HEK293T (cell line): Measurements from ENCODE around the gene PITX3.

Experiments used
- CTBP1 ChIP-seq: fragments of 450-650 bp; IDR thresholded peaks from 2 replicates; pipeline ENCODE4 v1.6.1; 2016; ENCODE audit warnings: borderline replicate concordance
- FOXK2 ChIP-seq: fragments of 450-650 bp; IDR thresholded peaks from 2 replicates; pipeline ENCODE4 v1.6.1; 2016; ENCODE audit warnings: mild to moderate bottlenecking
- FOXM1 ChIP-seq: fragments of 450-650 bp; IDR thresholded peaks from 2 replicates; pipeline ENCODE4 v1.6.1; 2017; ENCODE audit warnings: mild to moderate bottlenecking, borderline replicate concordance
- L3MBTL2 ChIP-seq: fragments of 450-650 bp; conservative IDR thresholded peaks from 2 replicates; pipeline ENCODE4 v1.6.1; 2016; ENCODE audit warnings: mild to moderate bottlenecking
- LEF1 ChIP-seq: fragments of 450-650 bp; IDR thresholded peaks from 2 replicates; pipeline ENCODE4 v1.6.1; 2017; ENCODE audit warnings: mild to moderate bottlenecking, borderline replicate concordance
- NFRKB ChIP-seq: fragments of 450-650 bp; IDR thresholded peaks from 2 replicates; pipeline ENCODE4 v1.6.1; 2016; ENCODE audit warnings: mild to moderate bottlenecking, moderate library complexity
- SP1 ChIP-seq: fragments of 450-650 bp; IDR thresholded peaks from 2 replicates; pipeline ENCODE4 v1.6.1; 2017

GRCh38 chr10:102242118-102242485 lies 790 bp upstream of the PITX3 start:
- no peak for TF ChIP-seq SP1
- no peak for TF ChIP-seq FOXM1
- TF ChIP-seq FOXK2: no peak
- TF ChIP-seq NFRKB: no peak
- no peak for TF ChIP-seq CTBP1
- no peak for TF ChIP-seq L3MBTL2
- no peak for TF ChIP-seq LEF1
